Gastroesophageal sphincter (tissue), 3 donors: ENCODE measurements around the gene KCNMA1.

ENCODE experiments used
- POLR2A ChIP-seq, 2 donors: fragments of 450-650 bp; IDR thresholded peaks; one replicate each; pipeline ENCODE4 v1.6.1; 2017; ENCODE audit warnings: antibody characterized with exemption in 2 of 2, mild to moderate bottlenecking in 2 of 2, moderate library complexity in 1 of 2
- POLR2AphosphoS5 ChIP-seq: sonication (generic); formaldehyde crosslinking; IDR thresholded peaks from one replicate; pipeline ENCODE4 v1.6.1; 2017; ENCODE audit warnings: antibody characterized with exemption
- TF ChIP-seq, protein P1 (sequence below), 4 experiments: fragments of 200-600 bp in 2 of 4; fragments of 450-650 bp in 2 of 4; sonication (generic) in 1 of 4; IDR thresholded peaks; one replicate each; pipeline ENCODE4 v1.5.1; 2017 to 2019; ENCODE audit warnings: antibody characterized with exemption in 4 of 4, mild to moderate bottlenecking in 2 of 4, moderate library complexity in 2 of 4

DNA sequence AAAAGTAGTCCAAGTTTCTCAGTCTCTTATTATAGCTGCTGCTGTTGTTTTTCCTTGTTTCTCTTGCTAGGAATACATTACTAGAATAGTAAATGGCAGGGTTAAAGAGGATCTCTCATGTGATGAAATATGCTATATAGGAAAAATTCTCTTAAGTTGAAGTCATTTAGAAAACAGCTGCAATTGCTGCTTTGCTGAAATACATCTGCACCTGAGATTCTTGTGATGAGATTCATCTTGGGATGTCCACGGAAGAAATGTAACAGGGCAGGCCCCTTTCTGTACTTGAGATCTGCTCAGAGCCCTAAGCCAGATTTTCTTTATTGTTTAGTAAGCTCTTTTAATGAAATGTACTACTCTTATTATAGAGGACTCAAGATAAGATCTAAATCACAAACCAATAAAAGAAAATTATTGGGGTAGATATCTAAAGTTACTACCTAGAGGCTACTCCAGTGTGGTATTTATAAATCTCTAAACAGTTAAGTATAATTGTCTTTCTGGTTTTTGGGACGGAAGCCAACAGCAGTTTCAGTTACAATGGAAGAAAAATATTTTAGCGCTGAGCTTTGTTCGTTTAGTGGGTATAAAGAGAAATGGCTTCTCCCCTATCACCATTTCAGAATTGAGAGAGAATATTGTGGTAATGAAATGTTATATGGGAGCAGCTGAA, 701.5 kb downstream of the KCNMA1 start:
- TF ChIP-seq POLR2A (IDR thresholded peaks at IDR 0.05) (no peak), POLR2AphosphoS5 (no peak)
- TF ChIP-seq, protein P1, sequence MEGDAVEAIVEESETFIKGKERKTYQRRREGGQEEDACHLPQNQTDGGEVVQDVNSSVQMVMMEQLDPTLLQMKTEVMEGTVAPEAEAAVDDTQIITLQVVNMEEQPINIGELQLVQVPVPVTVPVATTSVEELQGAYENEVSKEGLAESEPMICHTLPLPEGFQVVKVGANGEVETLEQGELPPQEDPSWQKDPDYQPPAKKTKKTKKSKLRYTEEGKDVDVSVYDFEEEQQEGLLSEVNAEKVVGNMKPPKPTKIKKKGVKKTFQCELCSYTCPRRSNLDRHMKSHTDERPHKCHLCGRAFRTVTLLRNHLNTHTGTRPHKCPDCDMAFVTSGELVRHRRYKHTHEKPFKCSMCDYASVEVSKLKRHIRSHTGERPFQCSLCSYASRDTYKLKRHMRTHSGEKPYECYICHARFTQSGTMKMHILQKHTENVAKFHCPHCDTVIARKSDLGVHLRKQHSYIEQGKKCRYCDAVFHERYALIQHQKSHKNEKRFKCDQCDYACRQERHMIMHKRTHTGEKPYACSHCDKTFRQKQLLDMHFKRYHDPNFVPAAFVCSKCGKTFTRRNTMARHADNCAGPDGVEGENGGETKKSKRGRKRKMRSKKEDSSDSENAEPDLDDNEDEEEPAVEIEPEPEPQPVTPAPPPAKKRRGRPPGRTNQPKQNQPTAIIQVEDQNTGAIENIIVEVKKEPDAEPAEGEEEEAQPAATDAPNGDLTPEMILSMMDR (IDR thresholded peaks at IDR 0.05), result no peak
